ENCODE measurements around the gene GNL1. TPM values are rescaled to one million over a fixed set of nuclear protein-coding genes. Genes with fewer than 3 reads are reported as not detected.

Gene GNL1
- total RNA-seq, 1 experiment from 2014 or later: 113 TPM

DNA sequence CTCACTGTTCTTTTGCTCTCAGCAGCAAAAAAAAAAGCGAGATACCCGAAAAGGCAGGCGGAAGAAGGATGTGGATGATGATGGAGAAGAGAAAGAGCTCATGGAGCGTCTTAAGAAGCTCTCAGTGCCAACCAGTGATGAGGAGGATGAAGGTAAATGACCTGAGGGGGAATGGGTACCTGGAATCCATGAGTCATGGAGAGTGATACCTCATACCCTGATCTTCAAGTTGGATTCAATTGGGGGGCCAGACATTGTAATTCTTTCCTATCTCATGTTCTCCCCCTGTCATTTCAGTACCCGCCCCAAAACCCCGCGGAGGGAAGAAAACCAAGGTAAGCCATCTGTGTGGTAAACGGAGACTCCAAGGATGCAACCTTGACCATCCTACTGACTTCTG lies 21.8 kb upstream of the GNL1 start:
- DNase-seq (ENCODE audit: low read depth, low spot score): no peak
- no peak overlapping the region for H3K27ac ChIP-seq (ENCODE audit: low read depth, low read length)
- peaks cover 0 to 7% of the 10 kb centered on the region in 2 experiments; a peak in 1 of 4 replicates for H3K4me1 ChIP-seq (ENCODE audit: control insufficient read depth in 1 of 2, insufficient read depth in 2 of 2, low read length in 2 of 2)
- POLR2A ChIA-PET: no interaction called here
- no peak overlapping the region for H3K4me2 ChIP-seq (ENCODE audit: low read length)
- no peak overlapping the region for H2AFZ ChIP-seq (ENCODE audit: low read depth, low read length, poor library complexity, severe bottlenecking)
- peaks cover 50 to 62% of the 10 kb centered on the region in 2 experiments for H3K36me3 ChIP-seq (ENCODE audit: control insufficient read depth in 1 of 2, insufficient read depth in 2 of 2, low read length in 2 of 2)
- H4K20me1 ChIP-seq (ENCODE audit: insufficient read depth): peaks cover 5% of the 10 kb centered on the region; the same call in 1 of the 2 replicates
- H3K4me3 ChIP-seq (replicated peaks in 1 of 2; ENCODE audit: low read depth in 1 of 2, low read length in 2 of 2): no peak overlapping the region
- TF ChIP-seq SIN3A (IDR thresholded peaks at IDR 0.05; ENCODE audit: low read depth): no peak
- TF ChIP-seq EZH2 (IDR thresholded peaks at IDR 0.05): no peak
- TF ChIP-seq SP1 (IDR thresholded peaks at IDR 0.05; ENCODE audit: low read depth): no peak
- TF ChIP-seq, protein P1, sequence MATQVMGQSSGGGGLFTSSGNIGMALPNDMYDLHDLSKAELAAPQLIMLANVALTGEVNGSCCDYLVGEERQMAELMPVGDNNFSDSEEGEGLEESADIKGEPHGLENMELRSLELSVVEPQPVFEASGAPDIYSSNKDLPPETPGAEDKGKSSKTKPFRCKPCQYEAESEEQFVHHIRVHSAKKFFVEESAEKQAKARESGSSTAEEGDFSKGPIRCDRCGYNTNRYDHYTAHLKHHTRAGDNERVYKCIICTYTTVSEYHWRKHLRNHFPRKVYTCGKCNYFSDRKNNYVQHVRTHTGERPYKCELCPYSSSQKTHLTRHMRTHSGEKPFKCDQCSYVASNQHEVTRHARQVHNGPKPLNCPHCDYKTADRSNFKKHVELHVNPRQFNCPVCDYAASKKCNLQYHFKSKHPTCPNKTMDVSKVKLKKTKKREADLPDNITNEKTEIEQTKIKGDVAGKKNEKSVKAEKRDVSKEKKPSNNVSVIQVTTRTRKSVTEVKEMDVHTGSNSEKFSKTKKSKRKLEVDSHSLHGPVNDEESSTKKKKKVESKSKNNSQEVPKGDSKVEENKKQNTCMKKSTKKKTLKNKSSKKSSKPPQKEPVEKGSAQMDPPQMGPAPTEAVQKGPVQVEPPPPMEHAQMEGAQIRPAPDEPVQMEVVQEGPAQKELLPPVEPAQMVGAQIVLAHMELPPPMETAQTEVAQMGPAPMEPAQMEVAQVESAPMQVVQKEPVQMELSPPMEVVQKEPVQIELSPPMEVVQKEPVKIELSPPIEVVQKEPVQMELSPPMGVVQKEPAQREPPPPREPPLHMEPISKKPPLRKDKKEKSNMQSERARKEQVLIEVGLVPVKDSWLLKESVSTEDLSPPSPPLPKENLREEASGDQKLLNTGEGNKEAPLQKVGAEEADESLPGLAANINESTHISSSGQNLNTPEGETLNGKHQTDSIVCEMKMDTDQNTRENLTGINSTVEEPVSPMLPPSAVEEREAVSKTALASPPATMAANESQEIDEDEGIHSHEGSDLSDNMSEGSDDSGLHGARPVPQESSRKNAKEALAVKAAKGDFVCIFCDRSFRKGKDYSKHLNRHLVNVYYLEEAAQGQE (IDR thresholded peaks at IDR 0.05; ENCODE audit: low read depth): no peak
- TF ChIP-seq TCF7L2 (IDR thresholded peaks at IDR 0.05; ENCODE audit: borderline replicate concordance, extremely low read depth, insufficient read depth, insufficient read length): no peak
- no peak for TF ChIP-seq EGR1 (IDR thresholded peaks at IDR 0.05; ENCODE audit: low read depth)
- TF ChIP-seq SRF (IDR thresholded peaks at IDR 0.05; ENCODE audit: low read depth): no peak
- TF ChIP-seq ELF1 (IDR thresholded peaks at IDR 0.05; ENCODE audit: borderline replicate concordance, low read depth): no peak
- no peak for TF ChIP-seq CEBPB (IDR thresholded peaks at IDR 0.05; ENCODE audit: low read depth)
- TF ChIP-seq, protein P2, sequence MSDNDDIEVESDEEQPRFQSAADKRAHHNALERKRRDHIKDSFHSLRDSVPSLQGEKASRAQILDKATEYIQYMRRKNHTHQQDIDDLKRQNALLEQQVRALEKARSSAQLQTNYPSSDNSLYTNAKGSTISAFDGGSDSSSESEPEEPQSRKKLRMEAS (IDR thresholded peaks at IDR 0.05): no peak
- no peak for TF ChIP-seq POLR2A (IDR thresholded peaks at IDR 0.05; ENCODE audit: borderline replicate concordance, extremely low read depth, insufficient read depth, insufficient read length)
- TF ChIP-seq, protein P3, sequence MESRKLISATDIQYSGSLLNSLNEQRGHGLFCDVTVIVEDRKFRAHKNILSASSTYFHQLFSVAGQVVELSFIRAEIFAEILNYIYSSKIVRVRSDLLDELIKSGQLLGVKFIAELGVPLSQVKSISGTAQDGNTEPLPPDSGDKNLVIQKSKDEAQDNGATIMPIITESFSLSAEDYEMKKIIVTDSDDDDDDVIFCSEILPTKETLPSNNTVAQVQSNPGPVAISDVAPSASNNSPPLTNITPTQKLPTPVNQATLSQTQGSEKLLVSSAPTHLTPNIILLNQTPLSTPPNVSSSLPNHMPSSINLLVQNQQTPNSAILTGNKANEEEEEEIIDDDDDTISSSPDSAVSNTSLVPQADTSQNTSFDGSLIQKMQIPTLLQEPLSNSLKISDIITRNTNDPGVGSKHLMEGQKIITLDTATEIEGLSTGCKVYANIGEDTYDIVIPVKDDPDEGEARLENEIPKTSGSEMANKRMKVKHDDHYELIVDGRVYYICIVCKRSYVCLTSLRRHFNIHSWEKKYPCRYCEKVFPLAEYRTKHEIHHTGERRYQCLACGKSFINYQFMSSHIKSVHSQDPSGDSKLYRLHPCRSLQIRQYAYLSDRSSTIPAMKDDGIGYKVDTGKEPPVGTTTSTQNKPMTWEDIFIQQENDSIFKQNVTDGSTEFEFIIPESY (IDR thresholded peaks at IDR 0.05; ENCODE audit: extremely low read depth, insufficient replicate concordance, low read length): no peak
- TF ChIP-seq JUND (IDR thresholded peaks at IDR 0.05): no peak
- TF ChIP-seq EZH2phosphoT487 (IDR thresholded peaks at IDR 0.05; ENCODE audit: borderline replicate concordance): no peak
- TF ChIP-seq FOSL1 (IDR thresholded peaks at IDR 0.05; ENCODE audit: low read depth): no peak
- no peak for TF ChIP-seq YY1 (IDR thresholded peaks at IDR 0.05; ENCODE audit: extremely low read depth, insufficient replicate concordance, low read depth, low read length)
- no peak for TF ChIP-seq ZFX (IDR thresholded peaks at IDR 0.05)
- no peak for TF ChIP-seq CBX3 (IDR thresholded peaks at IDR 0.05; ENCODE audit: low read depth)
- TF ChIP-seq ZNF274 (IDR thresholded peaks at IDR 0.05; ENCODE audit: low read depth, low read length): no peak
- RAD21 ChIA-PET (ENCODE audit: low non-redundant PET in 1 of 2, low total read pairs in 2 of 2, uncharacterized antibody in 2 of 2, unreplicated experiment in 2 of 2): no interaction called here
- H3K27me3 ChIP-seq (ENCODE audit: insufficient read depth, low read length): no peaks in the 10 kb centered on the region
- no peak for ATAC-seq
- H3K9me3 ChIP-seq (ENCODE audit: control insufficient read depth in 1 of 2, insufficient read depth in 1 of 2, low read depth in 1 of 2, low read length in 2 of 2): no peaks in the 10 kb centered on the region
- no peak overlapping the region for H3K9ac ChIP-seq (ENCODE audit: low read length)
- CTCF ChIA-PET: no interaction called here
- intact Hi-C loops (cut with micrococcal nuclease): no loop called here
- H3K9me2 ChIP-seq (ENCODE audit: insufficient read depth): no peaks in the 10 kb centered on the region
- BruUV-seq (replicated peaks): no TSS peak
- peaks cover 58% of the 10 kb centered on the region for H3K79me2 ChIP-seq (ENCODE audit: insufficient read depth, low read length)

Data from HCT116 (cell line).